Calu3 (cell line): ENCODE measurements around the gene ECI1. TPM values are rescaled to one million over a fixed set of nuclear protein-coding genes. Genes with fewer than 3 reads are reported as not detected.

Experiments used
- BruUV-seq: library from RNA; stranded (reverse); fragments of 400-500 nt; replicated peaks from 2 replicates; lab custom pipeline; 2021; lab: Mats Ljungman, UMichigan
- CTCF ChIA-PET: fragments of 300-600 bp; sonication (Branson Sonifier 250); formaldehyde crosslinking; loops from one replicate; lab custom pipeline; 2022; ENCODE audit warnings: antibody characterized with exemption; lab: Charles Lee
- DNase-seq: peaks from one replicate; pipeline ENCODE4 v3.0.0; 2022
- H3K27ac Mint-ChIP-seq: one replicate; pipeline ENCODE4 v1.8.0; 2022; ENCODE audit warnings: mixed read lengths; ENCODE audit not compliant: unreplicated experiment
- H3K27me3 Mint-ChIP-seq: one replicate; pipeline ENCODE4 v1.8.0; 2022; ENCODE audit warnings: mixed read lengths; ENCODE audit not compliant: unreplicated experiment
- H3K36me3 Mint-ChIP-seq: one replicate; pipeline ENCODE4 v1.8.0; 2022; ENCODE audit warnings: mild to moderate bottlenecking, moderate library complexity, mixed read lengths; ENCODE audit not compliant: insufficient read depth, unreplicated experiment
- H3K4me1 Mint-ChIP-seq: one replicate; pipeline ENCODE4 v1.8.0; 2022; ENCODE audit warnings: mild to moderate bottlenecking, low read depth, mixed read lengths; ENCODE audit not compliant: unreplicated experiment
- H3K4me3 Mint-ChIP-seq: one replicate; pipeline ENCODE4 v1.8.0; 2022; ENCODE audit warnings: mild to moderate bottlenecking, low read depth, moderate library complexity, mixed read lengths; ENCODE audit not compliant: unreplicated experiment
- H3K9me3 Mint-ChIP-seq: one replicate; pipeline ENCODE4 v1.8.0; 2022; ENCODE audit warnings: low read depth, mixed read lengths; ENCODE audit not compliant: unreplicated experiment
- intact Hi-C: fragments of 100-400 bp; cut with micrococcal nuclease; formaldehyde crosslinking; loops from one replicate; pipeline ENCODE4 v1.10.0; 2022; ENCODE audit not compliant: unreplicated experiment
- total RNA-seq: library from RNA; stranded (reverse); gene quantifications from 2 replicates; pipeline ENCODE4 v1.2.3, GENCODE V29; 2022
- TF ChIP-seq, protein P1 (sequence below): fragments of 200-600 bp; IDR thresholded peaks from one replicate; pipeline ENCODE4 v1.8.0; 2022; ENCODE audit warnings: antibody characterized with exemption; ENCODE audit not compliant: unreplicated experiment

Gene ECI1
- total RNA-seq, 1 experiment from 2014 or later = 85.7 TPM

DNA sequence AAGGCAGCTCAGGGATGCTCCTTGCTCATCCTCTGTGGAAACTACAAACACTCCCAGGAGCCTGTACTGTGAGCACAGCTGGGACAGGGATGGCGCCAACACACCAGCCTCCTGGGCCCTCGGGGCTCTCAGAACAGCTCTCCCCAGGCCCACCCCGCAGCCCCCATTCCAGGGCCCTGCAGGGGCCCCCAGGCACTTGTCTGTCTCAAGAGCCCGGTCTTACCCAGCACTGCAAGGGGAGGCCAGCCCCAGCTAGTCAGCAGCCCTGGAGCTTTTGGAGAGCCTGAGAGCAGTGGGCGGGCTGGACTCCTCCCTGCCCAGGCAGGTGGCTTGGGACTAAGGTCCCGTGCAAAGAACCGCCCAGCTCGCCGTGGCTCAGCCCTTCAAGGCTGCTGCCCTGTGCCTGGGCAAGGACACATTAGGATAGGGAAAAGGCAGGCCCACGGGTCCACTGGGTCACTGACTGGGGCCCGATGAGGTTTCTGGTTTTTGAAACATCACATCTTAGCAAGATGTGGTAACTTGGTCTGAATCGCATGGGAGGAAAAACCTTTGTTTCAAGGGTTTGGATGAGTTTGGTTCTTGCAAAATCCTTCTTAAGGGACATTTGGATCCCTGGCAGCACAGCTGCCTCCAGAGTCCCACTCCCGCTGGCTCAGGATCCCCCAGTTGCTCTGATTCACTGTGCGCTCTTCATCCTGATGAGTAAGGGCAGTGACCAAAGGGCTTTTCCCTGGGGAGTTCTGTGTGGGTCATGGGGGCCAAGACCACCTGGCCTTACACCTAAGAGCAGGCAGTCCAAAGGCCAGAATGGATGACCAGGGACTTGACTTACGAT is 12.3 kb downstream of the ECI1 start:
- TF ChIP-seq, protein P1, sequence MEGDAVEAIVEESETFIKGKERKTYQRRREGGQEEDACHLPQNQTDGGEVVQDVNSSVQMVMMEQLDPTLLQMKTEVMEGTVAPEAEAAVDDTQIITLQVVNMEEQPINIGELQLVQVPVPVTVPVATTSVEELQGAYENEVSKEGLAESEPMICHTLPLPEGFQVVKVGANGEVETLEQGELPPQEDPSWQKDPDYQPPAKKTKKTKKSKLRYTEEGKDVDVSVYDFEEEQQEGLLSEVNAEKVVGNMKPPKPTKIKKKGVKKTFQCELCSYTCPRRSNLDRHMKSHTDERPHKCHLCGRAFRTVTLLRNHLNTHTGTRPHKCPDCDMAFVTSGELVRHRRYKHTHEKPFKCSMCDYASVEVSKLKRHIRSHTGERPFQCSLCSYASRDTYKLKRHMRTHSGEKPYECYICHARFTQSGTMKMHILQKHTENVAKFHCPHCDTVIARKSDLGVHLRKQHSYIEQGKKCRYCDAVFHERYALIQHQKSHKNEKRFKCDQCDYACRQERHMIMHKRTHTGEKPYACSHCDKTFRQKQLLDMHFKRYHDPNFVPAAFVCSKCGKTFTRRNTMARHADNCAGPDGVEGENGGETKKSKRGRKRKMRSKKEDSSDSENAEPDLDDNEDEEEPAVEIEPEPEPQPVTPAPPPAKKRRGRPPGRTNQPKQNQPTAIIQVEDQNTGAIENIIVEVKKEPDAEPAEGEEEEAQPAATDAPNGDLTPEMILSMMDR = no peak
- intact Hi-C loops = no loop called here
- peaks cover 8% of the 10 kb centered on the region for H3K4me1 Mint-ChIP-seq
- DNase-seq = no peak
- no peaks in the 10 kb centered on the region for H3K9me3 Mint-ChIP-seq
- H3K27ac Mint-ChIP-seq = peak overlapping the region; percentile 30
- no peaks in the 10 kb centered on the region for H3K27me3 Mint-ChIP-seq
- H3K4me3 Mint-ChIP-seq = no peak overlapping the region
- BruUV-seq = no TSS peak
- H3K36me3 Mint-ChIP-seq = peaks cover 75% of the 10 kb centered on the region
- CTCF ChIA-PET = no interaction called here

DNA sequence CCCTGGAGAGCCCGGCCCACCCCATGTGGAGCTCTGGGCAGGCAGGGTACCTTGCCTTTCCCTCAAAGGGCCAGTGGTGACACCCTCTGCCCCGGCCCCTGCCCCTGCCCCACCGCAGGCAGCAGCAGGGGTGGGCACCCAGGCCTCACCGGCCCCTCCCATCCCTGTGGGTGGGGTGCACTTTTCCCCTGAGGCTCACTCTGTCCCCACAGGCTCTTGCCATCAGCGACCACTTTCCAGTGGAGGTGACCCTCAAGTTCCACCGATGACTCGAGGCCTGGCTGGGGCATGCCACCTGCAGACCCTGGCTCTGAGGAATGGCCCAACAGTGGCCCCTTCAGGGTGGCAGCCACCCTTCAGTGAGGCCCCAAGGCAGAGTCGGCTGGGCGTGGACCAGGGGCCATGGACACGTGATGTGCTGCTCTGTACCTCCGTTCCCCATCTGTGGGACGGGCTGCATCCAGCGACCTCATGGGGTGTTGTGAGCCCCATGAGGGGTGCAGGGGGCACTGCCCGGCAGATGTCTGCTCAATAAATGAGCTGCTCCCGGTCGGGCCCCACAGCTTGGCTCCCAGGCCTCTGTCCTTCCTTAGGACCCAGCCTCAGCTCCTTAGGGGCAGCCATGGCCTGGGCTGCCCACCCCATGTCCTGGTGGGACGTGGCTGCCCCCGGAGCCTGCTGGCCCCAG is 13.1 kb downstream of the ECI1 start:
- Mint-ChIP-seq H3K9me3 (no peaks in the 10 kb centered on the region), H3K4me3 (no peak overlapping the region), H3K27me3 (no peaks in the 10 kb centered on the region), H3K36me3 (peaks cover 77% of the 10 kb centered on the region), H3K4me1 (peaks cover 8% of the 10 kb centered on the region), H3K27ac (no peak overlapping the region)
- DNase-seq = no peak
- TF ChIP-seq, protein P1 = no peak
- BruUV-seq = no TSS peak
- intact Hi-C loops = no loop called here
- CTCF ChIA-PET = no interaction called here

DNA sequence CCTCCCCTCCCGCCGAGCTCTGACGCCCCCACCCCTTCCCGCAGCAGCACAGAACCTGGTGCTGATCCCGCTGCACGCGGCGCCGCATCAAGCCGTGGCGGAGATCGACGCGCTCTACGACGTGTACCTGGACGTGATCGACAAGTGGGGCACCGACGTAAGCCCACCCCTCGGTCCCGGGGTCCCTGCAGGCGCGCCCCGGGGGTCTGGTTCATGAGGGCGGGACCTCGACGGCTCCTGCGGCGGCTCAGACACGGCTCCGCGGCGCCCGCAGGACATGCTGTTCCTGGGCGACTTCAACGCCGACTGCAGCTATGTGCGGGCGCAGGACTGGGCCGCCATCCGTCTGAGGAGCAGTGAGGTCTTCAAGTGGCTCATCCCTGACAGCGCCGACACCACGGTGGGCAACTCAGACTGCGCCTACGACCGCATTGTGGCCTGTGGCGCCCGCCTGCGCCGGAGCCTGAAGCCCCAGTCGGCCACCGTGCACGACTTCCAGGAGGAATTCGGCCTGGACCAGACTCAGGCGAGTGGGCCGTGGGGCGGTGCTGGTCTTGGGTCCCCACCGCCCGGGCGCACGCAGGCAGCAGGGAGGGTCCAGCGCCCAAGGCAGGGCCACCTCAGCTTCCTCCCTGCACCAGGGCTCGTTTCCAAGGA is 13.8 kb downstream of the ECI1 start:
- Mint-ChIP-seq H3K9me3 (no peaks in the 10 kb centered on the region), H3K27me3 (no peaks in the 10 kb centered on the region), H3K36me3 (peaks cover 70% of the 10 kb centered on the region), H3K4me1 (peaks cover 8% of the 10 kb centered on the region), H3K4me3 (no peak overlapping the region), H3K27ac (no peak overlapping the region)
- CTCF ChIA-PET = no interaction called here
- TF ChIP-seq, protein P1 = no peak
- no peak for DNase-seq
- BruUV-seq = no TSS peak
- intact Hi-C loops = no loop called here

DNA sequence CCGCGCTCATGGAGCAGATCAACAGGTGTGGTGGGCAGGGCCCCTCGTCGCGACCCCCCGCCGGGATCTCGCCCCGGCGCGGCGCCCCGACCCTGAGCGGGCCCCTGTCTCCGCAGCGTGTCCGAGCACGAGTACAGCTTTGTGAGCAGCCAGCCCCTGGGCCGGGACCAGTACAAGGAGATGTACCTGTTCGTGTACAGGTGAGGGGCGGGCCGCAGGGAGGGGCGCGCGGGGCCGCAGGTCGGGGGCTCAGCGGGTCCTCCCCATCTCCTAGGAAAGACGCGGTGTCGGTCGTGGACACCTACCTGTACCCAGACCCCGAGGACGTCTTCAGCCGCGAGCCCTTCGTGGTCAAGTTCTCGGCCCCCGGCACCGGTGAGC is 14.3 kb downstream of the ECI1 start:
- Mint-ChIP-seq H3K27ac (no peak overlapping the region), H3K36me3 (peaks cover 70% of the 10 kb centered on the region), H3K4me3 (no peak overlapping the region), H3K27me3 (no peaks in the 10 kb centered on the region), H3K4me1 (peaks cover 8% of the 10 kb centered on the region), H3K9me3 (no peaks in the 10 kb centered on the region)
- BruUV-seq = no TSS peak
- intact Hi-C loops = no loop called here
- TF ChIP-seq, protein P1 = no peak
- no peak for DNase-seq
- CTCF ChIA-PET = no interaction called here
